HepG2 (cell line): ENCODE measurements around the gene LONP1. TPM values are rescaled to one million over a fixed set of nuclear protein-coding genes. Genes with fewer than 3 reads are reported as not detected.

ENCODE experiments used
- CHD4 ChIP-seq: fragments of 200-600 bp; sonication (generic); IDR thresholded peaks from 2 replicates; pipeline ENCODE4 v1.7.0; 2017; ENCODE audit warnings: mild to moderate bottlenecking, low read length, borderline replicate concordance
- EEA1 ChIP-seq: sonication (generic); formaldehyde crosslinking; IDR thresholded peaks from 2 replicates; pipeline ENCODE4 v1.5.1; 2020; ENCODE audit warnings: mild to moderate bottlenecking, missing genetic modification reagents, borderline replicate concordance
- ESRRA ChIP-seq: sonication (generic); formaldehyde crosslinking; IDR thresholded peaks from 2 replicates; pipeline ENCODE4 v1.5.1; 2020; ENCODE audit warnings: mild to moderate bottlenecking, low read depth, missing genetic modification reagents
- HHEX ChIP-seq: IDR thresholded peaks from 2 replicates; pipeline ENCODE4 v1.6.1; 2016; ENCODE audit warnings: control low read depth
- MIXL1 ChIP-seq: IDR thresholded peaks from 2 replicates; pipeline ENCODE4 v1.6.1; 2016
- RELA ChIP-seq: sonication (generic); formaldehyde crosslinking; IDR thresholded peaks from 2 replicates; pipeline ENCODE4 v1.4.0; 2020; ENCODE audit warnings: missing genetic modification reagents
- RFXANK ChIP-seq: IDR thresholded peaks from 2 replicates; pipeline ENCODE4 v1.6.1; 2016
- SMC3 ChIP-seq: IDR thresholded peaks from 2 replicates; pipeline ENCODE4 v1.6.1; 2011; ENCODE audit warnings: low read length, improper control_type of control experiment
- SRSF9 ChIP-seq: fragments of 200-400 bp; formaldehyde crosslinking; IDR thresholded peaks from 2 replicates; pipeline ENCODE4 v1.6.1; 2018; ENCODE audit warnings: borderline replicate concordance, mild to moderate bottlenecking, low read depth, low read length; ENCODE audit not compliant: insufficient read depth, poor library complexity, severe bottlenecking
- XBP1 ChIP-seq: sonication (generic); formaldehyde crosslinking; IDR thresholded peaks from 2 replicates; pipeline ENCODE4 v1.5.0; 2020; ENCODE audit warnings: missing genetic modification reagents
- YY1 ChIP-seq: IDR thresholded peaks from 2 replicates; pipeline ENCODE4 v1.6.1; 2011; ENCODE audit warnings: low read length, low read depth, moderate library complexity, mild to moderate bottlenecking; ENCODE audit not compliant: insufficient read depth, insufficient replicate concordance
- ZFP36L2 ChIP-seq: sonication (generic); formaldehyde crosslinking; IDR thresholded peaks from 2 replicates; pipeline ENCODE4 v1.4.0; 2020; ENCODE audit warnings: missing genetic modification reagents
- ZMYM3 ChIP-seq: sonication (generic); formaldehyde crosslinking; IDR thresholded peaks from 2 replicates; pipeline ENCODE4 v1.5.1; 2020; ENCODE audit warnings: mild to moderate bottlenecking, missing genetic modification reagents
- ZNF282 ChIP-seq: fragments of 450-650 bp; IDR thresholded peaks from 2 replicates; pipeline ENCODE4 v1.6.1; 2018; ENCODE audit not compliant: partially characterized antibody
- ZNF468 ChIP-seq: sonication (generic); formaldehyde crosslinking; IDR thresholded peaks from 2 replicates; pipeline ENCODE4 v1.8.0; 2022; ENCODE audit warnings: mild to moderate bottlenecking, moderate library complexity, missing genetic modification reagents
- ZNF746 ChIP-seq: sonication (generic); formaldehyde crosslinking; IDR thresholded peaks from 2 replicates; pipeline ENCODE4 v1.8.0; 2022; ENCODE audit warnings: mild to moderate bottlenecking, missing genetic modification reagents
- ZNF782 ChIP-seq: sonication (generic); formaldehyde crosslinking; IDR thresholded peaks from 2 replicates; pipeline ENCODE4 v1.4.0; 2020; ENCODE audit warnings: missing genetic modification reagents, mild to moderate bottlenecking, borderline replicate concordance
- polyA plus RNA-seq, 8 experiments: library from polyadenylated mRNA; depleted of rRNA in 3 of 8; stranded (reverse) in 7 of 8; unstranded in 1 of 8; fragments of >200 nt; fragmentation: Illumina TruSeq in 4 of 8; extraction: Trizol in 4 of 8; gene quantifications; 2 replicates each; pipeline versions ENCODE4 v1.2.1 to v1.2.3, GENCODE V29; 2011 to 2016; ENCODE audit warnings: low read depth in 4 of 8, missing spikeins in 1 of 8, mixed read lengths in 1 of 8; ENCODE audit not compliant: insufficient read depth in 1 of 8
- total RNA-seq, 5 experiments: library from RNA; depleted of rRNA; stranded (reverse); fragments of >200 nt; fragmentation: Illumina TruSeq; extraction: Trizol; gene quantifications; 2 replicates each; pipeline ENCODE4 v1.2.3, GENCODE V29; 2016; ENCODE audit warnings: low read depth in 1 of 5
- TF ChIP-seq, protein P1 (sequence below): IDR thresholded peaks from 2 replicates; pipeline ENCODE4 v1.6.1; 2016; ENCODE audit warnings: mild to moderate bottlenecking
- TF ChIP-seq, protein P2 (sequence below): sonication (generic); formaldehyde crosslinking; IDR thresholded peaks from 2 replicates; pipeline ENCODE4 v1.5.0; 2020; ENCODE audit warnings: mild to moderate bottlenecking, missing genetic modification reagents
- TF ChIP-seq, protein P3 (sequence below): sonication (generic); formaldehyde crosslinking; conservative IDR thresholded peaks from 2 replicates; pipeline ENCODE4 v1.4.0; 2020; ENCODE audit warnings: missing genetic modification reagents
- TF ChIP-seq, protein P4 (sequence below): sonication (generic); formaldehyde crosslinking; IDR thresholded peaks from 2 replicates; pipeline ENCODE4 v1.8.0; 2022; ENCODE audit warnings: missing genetic modification reagents, mild to moderate bottlenecking, inconsistent platforms, borderline replicate concordance
- TF ChIP-seq, protein P5 (sequence below): sonication (generic); formaldehyde crosslinking; IDR thresholded peaks from 2 replicates; pipeline ENCODE4 v1.5.0; 2020; ENCODE audit warnings: missing genetic modification reagents

LONP1 gene
- total and polyA plus RNA-seq, 2 of the 13 experiments (the other 11 are each of a cell fraction or from before 2014, with no cell fraction given) = 59.5 to 76.8 TPM

DNA sequence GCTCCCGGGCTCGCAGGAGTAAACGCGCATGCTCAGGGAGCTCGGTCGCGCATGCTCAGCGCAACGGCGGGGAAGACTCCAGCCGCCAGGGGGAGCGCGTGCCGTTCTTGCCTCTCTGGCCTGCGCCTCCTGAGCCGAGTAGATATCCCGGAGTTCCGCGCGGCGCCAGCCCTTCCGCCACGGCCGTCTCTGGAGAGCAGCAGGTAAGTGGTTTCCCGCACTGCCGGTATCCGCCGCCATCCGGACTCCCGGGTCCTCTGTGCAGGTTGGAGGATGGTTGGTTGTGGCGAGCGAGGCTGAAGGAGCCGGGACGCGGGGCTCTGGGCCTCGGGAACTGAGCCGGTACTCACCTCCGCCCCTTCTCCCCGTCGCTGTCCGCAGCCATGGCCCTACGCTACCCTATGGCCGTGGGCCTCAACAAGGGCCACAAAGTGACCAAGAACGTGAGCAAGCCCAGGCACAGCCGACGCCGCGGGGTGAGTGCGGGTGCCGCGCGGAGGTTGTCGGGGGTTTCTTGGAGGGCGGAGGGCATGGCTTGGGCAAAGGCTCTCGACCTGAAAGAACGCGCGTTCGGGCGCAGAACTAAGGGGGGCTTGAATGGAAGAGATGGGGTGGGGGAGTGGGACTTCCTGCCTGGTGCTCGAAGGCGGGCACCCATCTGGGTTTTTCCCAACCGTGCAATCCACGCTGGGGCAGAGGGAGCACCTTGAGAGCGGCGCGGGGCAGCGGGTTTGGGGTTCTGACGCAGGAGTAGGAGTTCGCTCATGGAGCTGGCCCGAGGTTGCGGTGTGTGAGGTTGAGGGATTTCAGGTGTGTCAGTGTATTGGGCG lies 29.6 kb downstream of the LONP1 start, which contains the start of gene RPL36 (continued):
- TF ChIP-seq, protein P1, sequence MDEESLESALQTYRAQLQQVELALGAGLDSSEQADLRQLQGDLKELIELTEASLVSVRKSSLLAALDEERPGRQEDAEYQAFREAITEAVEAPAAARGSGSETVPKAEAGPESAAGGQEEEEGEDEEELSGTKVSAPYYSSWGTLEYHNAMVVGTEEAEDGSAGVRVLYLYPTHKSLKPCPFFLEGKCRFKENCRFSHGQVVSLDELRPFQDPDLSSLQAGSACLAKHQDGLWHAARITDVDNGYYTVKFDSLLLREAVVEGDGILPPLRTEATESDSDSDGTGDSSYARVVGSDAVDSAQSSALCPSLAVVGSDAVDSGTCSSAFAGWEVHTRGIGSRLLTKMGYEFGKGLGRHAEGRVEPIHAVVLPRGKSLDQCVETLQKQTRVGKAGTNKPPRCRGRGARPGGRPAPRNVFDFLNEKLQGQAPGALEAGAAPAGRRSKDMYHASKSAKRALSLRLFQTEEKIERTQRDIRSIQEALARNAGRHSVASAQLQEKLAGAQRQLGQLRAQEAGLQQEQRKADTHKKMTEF (CRISPR knock-in tag) = peak; percentile 93
- no peak for TF ChIP-seq ZFP36L2 (CRISPR knock-in tag)
- no peak for TF ChIP-seq ZNF282
- TF ChIP-seq MIXL1 (CRISPR knock-in tag) = no peak
- peak; percentile 83; the same call in 1 of the 2 replicates for TF ChIP-seq EEA1 (CRISPR knock-in tag)
- TF ChIP-seq ZNF468 (CRISPR knock-in tag) = 0 out of 2 replicates have a peak, but pooled peaks have one; percentile 52
- TF ChIP-seq XBP1 (CRISPR knock-in tag) = peak; percentile 85; the same call in 1 of the 2 replicates
- TF ChIP-seq HHEX = no peak
- TF ChIP-seq ZNF782 (CRISPR knock-in tag) = peak; percentile 69; the same call in 1 of the 2 replicates
- peak; percentile 78; the same call in 1 of the 2 replicates for TF ChIP-seq RFXANK
- no peak for TF ChIP-seq SMC3
- peak; percentile 1; the same call in 1 of the 2 replicates for TF ChIP-seq ZMYM3 (CRISPR knock-in tag)
- no peak for TF ChIP-seq CHD4
- peak; percentile 77 for TF ChIP-seq YY1
- TF ChIP-seq SRSF9 = no peak
- peak; percentile 81; the same call in 1 of the 2 replicates for TF ChIP-seq RELA (CRISPR knock-in tag)
- TF ChIP-seq ESRRA (CRISPR knock-in tag) = no peak
- TF ChIP-seq ZNF746 (CRISPR knock-in tag) = no peak
- TF ChIP-seq, protein P2, sequence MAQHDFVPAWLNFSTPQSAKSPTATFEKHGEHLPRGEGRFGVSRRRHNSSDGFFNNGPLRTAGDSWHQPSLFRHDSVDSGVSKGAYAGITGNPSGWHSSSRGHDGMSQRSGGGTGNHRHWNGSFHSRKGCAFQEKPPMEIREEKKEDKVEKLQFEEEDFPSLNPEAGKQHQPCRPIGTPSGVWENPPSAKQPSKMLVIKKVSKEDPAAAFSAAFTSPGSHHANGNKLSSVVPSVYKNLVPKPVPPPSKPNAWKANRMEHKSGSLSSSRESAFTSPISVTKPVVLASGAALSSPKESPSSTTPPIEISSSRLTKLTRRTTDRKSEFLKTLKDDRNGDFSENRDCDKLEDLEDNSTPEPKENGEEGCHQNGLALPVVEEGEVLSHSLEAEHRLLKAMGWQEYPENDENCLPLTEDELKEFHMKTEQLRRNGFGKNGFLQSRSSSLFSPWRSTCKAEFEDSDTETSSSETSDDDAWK (CRISPR knock-in tag) = no peak
- TF ChIP-seq, protein P3, sequence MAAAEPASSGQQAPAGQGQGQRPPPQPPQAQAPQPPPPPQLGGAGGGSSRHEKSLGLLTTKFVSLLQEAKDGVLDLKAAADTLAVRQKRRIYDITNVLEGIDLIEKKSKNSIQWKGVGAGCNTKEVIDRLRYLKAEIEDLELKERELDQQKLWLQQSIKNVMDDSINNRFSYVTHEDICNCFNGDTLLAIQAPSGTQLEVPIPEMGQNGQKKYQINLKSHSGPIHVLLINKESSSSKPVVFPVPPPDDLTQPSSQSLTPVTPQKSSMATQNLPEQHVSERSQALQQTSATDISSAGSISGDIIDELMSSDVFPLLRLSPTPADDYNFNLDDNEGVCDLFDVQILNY (CRISPR knock-in tag) = peak; percentile 30; the same call in 1 of the 2 replicates
- TF ChIP-seq, protein P4, sequence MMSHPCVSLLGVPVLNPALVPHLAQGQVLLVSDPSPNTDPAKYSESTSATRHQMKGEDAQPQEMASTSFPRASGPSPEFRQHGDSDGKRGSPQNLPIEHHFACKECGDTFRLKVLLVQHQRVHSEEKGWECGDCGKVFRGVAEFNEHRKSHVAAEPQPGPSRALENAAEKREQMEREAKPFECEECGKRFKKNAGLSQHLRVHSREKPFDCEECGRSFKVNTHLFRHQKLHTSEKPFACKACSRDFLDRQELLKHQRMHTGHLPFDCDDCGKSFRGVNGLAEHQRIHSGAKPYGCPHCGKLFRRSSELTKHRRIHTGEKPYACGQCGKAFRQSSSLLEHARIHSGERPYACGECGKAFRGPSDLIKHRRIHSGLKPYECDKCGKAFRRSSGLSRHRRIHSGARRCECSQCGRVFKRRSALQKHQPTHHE (CRISPR knock-in tag) = peak; percentile 95; the same call in 1 of the 2 replicates
- TF ChIP-seq, protein P5, sequence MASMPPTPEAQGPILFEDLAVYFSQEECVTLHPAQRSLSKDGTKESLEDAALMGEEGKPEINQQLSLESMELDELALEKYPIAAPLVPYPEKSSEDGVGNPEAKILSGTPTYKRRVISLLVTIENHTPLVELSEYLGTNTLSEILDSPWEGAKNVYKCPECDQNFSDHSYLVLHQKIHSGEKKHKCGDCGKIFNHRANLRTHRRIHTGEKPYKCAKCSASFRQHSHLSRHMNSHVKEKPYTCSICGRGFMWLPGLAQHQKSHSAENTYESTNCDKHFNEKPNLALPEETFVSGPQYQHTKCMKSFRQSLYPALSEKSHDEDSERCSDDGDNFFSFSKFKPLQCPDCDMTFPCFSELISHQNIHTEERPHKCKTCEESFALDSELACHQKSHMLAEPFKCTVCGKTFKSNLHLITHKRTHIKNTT = no peak
